HCT116 (cell line): Measurements from ENCODE around the gene CDCA3. TPM values are rescaled to one million over a fixed set of nuclear protein-coding genes. Genes with fewer than 3 reads are reported as not detected.

Experiments used
- ATAC-seq: fragments of 200-7000 bp; cut with Tn5 transposase; 2 replicates; pipeline ENCODE4 v1.9.1; 2020; ENCODE audit warnings: mild to moderate bottlenecking, moderate library complexity
- BruUV-seq: library from RNA; stranded (reverse); fragments of 400-500 nt; replicated peaks from 2 replicates; lab custom pipeline; 2021; lab: Mats Ljungman, UMichigan
- CTCF ChIA-PET: fragments of 300-600 bp; sonication (Branson Sonifier 250); formaldehyde crosslinking; loops from one replicate; lab custom pipeline; 2021; ENCODE audit warnings: antibody characterized with exemption; lab: Charles Lee
- POLR2A ChIA-PET: fragments of 300-600, 350-600 bp; sonication (Branson Sonifier 250); formaldehyde crosslinking; loops from one replicate; lab custom pipeline; 2021; ENCODE audit warnings: antibody characterized with exemption; lab: Charles Lee
- RAD21 ChIA-PET, 2 experiments: fragments of 300-600 bp; sonication (Branson Sonifier 250); formaldehyde crosslinking; loops; one replicate each; lab custom pipeline; 2023; ENCODE audit warnings: low total read pairs in 2 of 2; ENCODE audit not compliant: uncharacterized antibody in 2 of 2, unreplicated experiment in 2 of 2, low non-redundant PET in 1 of 2; lab: Charles Lee
- DNase-seq: peaks from one replicate; pipeline ENCODE4 v3.0.0-alpha.2; 2010; ENCODE audit warnings: low read depth, low spot score
- H2AFZ ChIP-seq: fragments of 200-600 bp; shearing (Covaris generic), sonication (generic); 2 replicates; pipeline ENCODE4 v1.6.1; 2017; ENCODE audit warnings: low read depth, mixed run types, mixed read lengths, antibody characterized with exemption, low read length; ENCODE audit not compliant: poor library complexity, severe bottlenecking
- H3K27ac ChIP-seq: 2 replicates; pipeline ENCODE4 v1.5.1; 2012; ENCODE audit warnings: low read depth, low read length
- H3K27me3 ChIP-seq: fragments of 200-600 bp; sonication (generic); 2 replicates; pipeline ENCODE4 v1.6.1; 2016; ENCODE audit warnings: mixed run types, low read length, mixed read lengths; ENCODE audit not compliant: insufficient read depth
- H3K36me3 ChIP-seq, 2 experiments: fragments of 200-500 bp in 1 of 2; fragments of 200-600 bp in 1 of 2; sonication (Bioruptor generic) in 1 of 2; sonication (generic) in 1 of 2; 2 replicates each; pipeline versions ENCODE4 v1.5.1 to v1.6.1; 2014 to 2016; ENCODE audit warnings: low read length in 2 of 2, inconsistent platforms in 1 of 2, mixed read lengths in 1 of 2, mixed run types in 1 of 2; ENCODE audit not compliant: insufficient read depth in 2 of 2, control insufficient read depth in 1 of 2
- H3K4me1 ChIP-seq, 2 experiments: fragments of 200-600 bp in 1 of 2; sonication (generic) in 1 of 2; 2 replicates each; pipeline versions ENCODE4 v1.5.1 to v1.6.1; 2012 to 2017; ENCODE audit warnings: low read length in 2 of 2, inconsistent platforms in 1 of 2, mild to moderate bottlenecking in 1 of 2, mixed read lengths in 1 of 2, mixed run types in 1 of 2, moderate library complexity in 1 of 2; ENCODE audit not compliant: insufficient read depth in 2 of 2, control insufficient read depth in 1 of 2
- H3K4me2 ChIP-seq: fragments of 200-600 bp; sonication (generic); 2 replicates; pipeline ENCODE4 v1.6.1; 2017; ENCODE audit warnings: mixed run types, low read length, mixed read lengths
- H3K4me3 ChIP-seq, 2 experiments: fragments of 200-600 bp in 1 of 2; sonication (generic) in 1 of 2; replicated peaks in 1 of 2; 2 replicates each; pipeline ENCODE4 v1.5.1; 2011 to 2016; ENCODE audit warnings: low read length in 2 of 2, control low read depth in 1 of 2, low read depth in 1 of 2, mild to moderate bottlenecking in 1 of 2, mixed read lengths in 1 of 2, mixed run types in 1 of 2
- H3K79me2 ChIP-seq: fragments of 200-600 bp; sonication (generic); 2 replicates; pipeline ENCODE4 v1.6.1; 2017; ENCODE audit warnings: mild to moderate bottlenecking, mixed run types, low read length, moderate library complexity, mixed read lengths; ENCODE audit not compliant: insufficient read depth
- H3K9ac ChIP-seq: fragments of 200-600 bp; sonication (generic); 2 replicates; pipeline ENCODE4 v1.6.1; 2016; ENCODE audit warnings: low read length, mixed read lengths
- H3K9me2 ChIP-seq: fragments of 200-600 bp; sonication (generic), shearing (Covaris generic); 2 replicates; pipeline ENCODE4 v1.6.1; 2017; ENCODE audit warnings: mixed run types, mild to moderate bottlenecking, moderate library complexity; ENCODE audit not compliant: insufficient read depth
- H3K9me3 ChIP-seq, 2 experiments: fragments of 200-500 bp in 1 of 2; fragments of 200-600 bp in 1 of 2; sonication (Bioruptor generic) in 1 of 2; sonication (generic) in 1 of 2; 2 replicates each; pipeline ENCODE4 v1.6.1; 2014 to 2017; ENCODE audit warnings: low read length in 2 of 2, mixed read lengths in 2 of 2, inconsistent platforms in 1 of 2, low read depth in 1 of 2, mild to moderate bottlenecking in 1 of 2, mixed run types in 1 of 2, moderate library complexity in 1 of 2; ENCODE audit not compliant: control insufficient read depth in 1 of 2, insufficient read depth in 1 of 2
- H4K20me1 ChIP-seq: fragments of 200-600 bp; sonication (generic), shearing (Covaris generic); 2 replicates; pipeline ENCODE4 v1.6.1; 2017; ENCODE audit warnings: mixed run types, mild to moderate bottlenecking, moderate library complexity; ENCODE audit not compliant: insufficient read depth
- CBX3 ChIP-seq: IDR thresholded peaks from 2 replicates; pipeline ENCODE4 v1.6.1; 2012; ENCODE audit warnings: low read depth
- CEBPB ChIP-seq: IDR thresholded peaks from 2 replicates; pipeline ENCODE4 v1.6.1; 2012; ENCODE audit warnings: low read depth
- EGR1 ChIP-seq: IDR thresholded peaks from 2 replicates; pipeline ENCODE4 v1.6.1; 2012; ENCODE audit warnings: low read depth
- ELF1 ChIP-seq: IDR thresholded peaks from 2 replicates; pipeline ENCODE4 v1.6.1; 2012; ENCODE audit warnings: low read depth, borderline replicate concordance
- EZH2 ChIP-seq: fragments of 200-600 bp; sonication (generic); IDR thresholded peaks from 2 replicates; pipeline ENCODE4 v1.6.1; 2017; ENCODE audit warnings: antibody characterized with exemption, mixed run types
- EZH2phosphoT487 ChIP-seq: fragments of 200-600 bp; IDR thresholded peaks from 2 replicates; pipeline ENCODE4 v1.6.1; 2018; ENCODE audit warnings: antibody characterized with exemption, borderline replicate concordance
- JUND ChIP-seq: IDR thresholded peaks from 2 replicates; pipeline ENCODE4 v1.6.1; 2012
- POLR2A ChIP-seq: IDR thresholded peaks from 2 replicates; pipeline ENCODE4 v1.7.0; 2011; ENCODE audit warnings: borderline replicate concordance; ENCODE audit not compliant: insufficient read depth, insufficient read length; ENCODE audit errors: extremely low read depth
- POLR2AphosphoS5 ChIP-seq: IDR thresholded peaks from 2 replicates; pipeline ENCODE4 v1.6.1; 2011; ENCODE audit warnings: mild to moderate bottlenecking, low read depth, low read length, moderate library complexity
- RAD21 ChIP-seq: IDR thresholded peaks from 2 replicates; pipeline ENCODE4 v1.6.1; 2012; ENCODE audit warnings: low read depth, mild to moderate bottlenecking
- SIN3A ChIP-seq: IDR thresholded peaks from 2 replicates; pipeline ENCODE4 v1.6.1; 2012; ENCODE audit warnings: low read depth
- SP1 ChIP-seq: IDR thresholded peaks from 2 replicates; pipeline ENCODE4 v1.6.1; 2012; ENCODE audit warnings: low read depth
- SRF ChIP-seq: IDR thresholded peaks from 2 replicates; pipeline ENCODE4 v1.6.1; 2012; ENCODE audit warnings: low read depth
- YY1 ChIP-seq: IDR thresholded peaks from 2 replicates; pipeline ENCODE4 v1.6.1; 2011; ENCODE audit warnings: low read length, low read depth, moderate library complexity, mild to moderate bottlenecking; ENCODE audit not compliant: insufficient replicate concordance; ENCODE audit errors: extremely low read depth
- ZFX ChIP-seq: fragments of 450-650 bp; IDR thresholded peaks from 2 replicates; pipeline ENCODE4 v1.6.1; 2017
- ZNF274 ChIP-seq: fragments of 200-500 bp; sonication (Bioruptor generic); IDR thresholded peaks from 2 replicates; pipeline ENCODE4 v1.6.1; 2014; ENCODE audit warnings: mild to moderate bottlenecking, low read depth, low read length, inconsistent platforms
- intact Hi-C: fragments of 100-400 bp; cut with micrococcal nuclease; formaldehyde crosslinking; loops from 2 replicates; pipeline ENCODE4 v1.10.0; 2022
- total RNA-seq: library from RNA; stranded (reverse); gene quantifications from one replicate; pipeline ENCODE4 v1.2.1, GENCODE V29; 2021; ENCODE audit not compliant: unreplicated experiment
- TF ChIP-seq, protein P1 (sequence below): IDR thresholded peaks from 2 replicates; pipeline ENCODE4 v1.6.1; 2011; ENCODE audit warnings: mild to moderate bottlenecking, low read length, moderate library complexity; ENCODE audit not compliant: insufficient replicate concordance; ENCODE audit errors: extremely low read depth
- TF ChIP-seq, protein P2 (sequence below): IDR thresholded peaks from 2 replicates; pipeline ENCODE4 v1.6.1; 2012; ENCODE audit warnings: low read depth
- TF ChIP-seq, protein P3 (sequence below): IDR thresholded peaks from 2 replicates; pipeline ENCODE4 v1.6.1; 2012
- TF ChIP-seq, protein P4 (sequence below), 3 experiments: fragments of 200-600 bp in 1 of 3; sonication (generic) in 1 of 3; IDR thresholded peaks in 2 of 3; conservative IDR thresholded peaks in 1 of 3; 2 replicates each; pipeline ENCODE4 v1.5.1; 2012 to 2017; ENCODE audit warnings: low read depth in 2 of 3, low read length in 2 of 3, antibody characterized with exemption in 1 of 3, borderline replicate concordance in 1 of 3, control low read depth in 1 of 3, mild to moderate bottlenecking in 1 of 3, mixed read lengths in 1 of 3, mixed run types in 1 of 3, moderate library complexity in 1 of 3; ENCODE audit not compliant: insufficient read depth in 1 of 3

The CDCA3 gene
- total RNA-seq, 1 experiment from 2014 or later: 63.0 TPM

GRCh38 chr12:6817662-6818157, 33.4 kb downstream of the CDCA3 start:
- RAD21 ChIA-PET: no interaction called here
- BruUV-seq: no TSS peak
- POLR2A ChIA-PET: no interaction called here
- ATAC-seq (no peak), DNase-seq (no peak)
- peaks cover 13 to 20% of the 10 kb centered on the region in 2 experiments for H3K4me1 ChIP-seq
- no peaks in the 10 kb centered on the region for H3K9me3 ChIP-seq
- intact Hi-C loops: no loop called here
- no peak overlapping the region for H3K4me3 ChIP-seq
- CTCF ChIA-PET: no interaction called here
- no peaks in the 10 kb centered on the region for H4K20me1 ChIP-seq
- H3K79me2 ChIP-seq: no peaks in the 10 kb centered on the region
- H3K27me3 ChIP-seq: peaks cover 6% of the 10 kb centered on the region; the same call in 1 of the 2 replicates
- H3K4me2 ChIP-seq: no peak overlapping the region
- H3K9ac ChIP-seq: no peak overlapping the region
- H3K36me3 ChIP-seq: no peaks in the 10 kb centered on the region
- TF ChIP-seq EZH2phosphoT487 (no peak), RAD21 (no peak), SIN3A (no peak), SRF (no peak), POLR2AphosphoS5 (no peak), SP1 (no peak), ELF1 (no peak), YY1 (no peak), ZNF274 (no peak), CBX3 (no peak), EGR1 (no peak), EZH2 (no peak), ZFX (no peak), POLR2A (no peak), CEBPB (no peak), JUND (no peak)
- TF ChIP-seq, protein P1, sequence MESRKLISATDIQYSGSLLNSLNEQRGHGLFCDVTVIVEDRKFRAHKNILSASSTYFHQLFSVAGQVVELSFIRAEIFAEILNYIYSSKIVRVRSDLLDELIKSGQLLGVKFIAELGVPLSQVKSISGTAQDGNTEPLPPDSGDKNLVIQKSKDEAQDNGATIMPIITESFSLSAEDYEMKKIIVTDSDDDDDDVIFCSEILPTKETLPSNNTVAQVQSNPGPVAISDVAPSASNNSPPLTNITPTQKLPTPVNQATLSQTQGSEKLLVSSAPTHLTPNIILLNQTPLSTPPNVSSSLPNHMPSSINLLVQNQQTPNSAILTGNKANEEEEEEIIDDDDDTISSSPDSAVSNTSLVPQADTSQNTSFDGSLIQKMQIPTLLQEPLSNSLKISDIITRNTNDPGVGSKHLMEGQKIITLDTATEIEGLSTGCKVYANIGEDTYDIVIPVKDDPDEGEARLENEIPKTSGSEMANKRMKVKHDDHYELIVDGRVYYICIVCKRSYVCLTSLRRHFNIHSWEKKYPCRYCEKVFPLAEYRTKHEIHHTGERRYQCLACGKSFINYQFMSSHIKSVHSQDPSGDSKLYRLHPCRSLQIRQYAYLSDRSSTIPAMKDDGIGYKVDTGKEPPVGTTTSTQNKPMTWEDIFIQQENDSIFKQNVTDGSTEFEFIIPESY: no peak
- TF ChIP-seq, protein P2, sequence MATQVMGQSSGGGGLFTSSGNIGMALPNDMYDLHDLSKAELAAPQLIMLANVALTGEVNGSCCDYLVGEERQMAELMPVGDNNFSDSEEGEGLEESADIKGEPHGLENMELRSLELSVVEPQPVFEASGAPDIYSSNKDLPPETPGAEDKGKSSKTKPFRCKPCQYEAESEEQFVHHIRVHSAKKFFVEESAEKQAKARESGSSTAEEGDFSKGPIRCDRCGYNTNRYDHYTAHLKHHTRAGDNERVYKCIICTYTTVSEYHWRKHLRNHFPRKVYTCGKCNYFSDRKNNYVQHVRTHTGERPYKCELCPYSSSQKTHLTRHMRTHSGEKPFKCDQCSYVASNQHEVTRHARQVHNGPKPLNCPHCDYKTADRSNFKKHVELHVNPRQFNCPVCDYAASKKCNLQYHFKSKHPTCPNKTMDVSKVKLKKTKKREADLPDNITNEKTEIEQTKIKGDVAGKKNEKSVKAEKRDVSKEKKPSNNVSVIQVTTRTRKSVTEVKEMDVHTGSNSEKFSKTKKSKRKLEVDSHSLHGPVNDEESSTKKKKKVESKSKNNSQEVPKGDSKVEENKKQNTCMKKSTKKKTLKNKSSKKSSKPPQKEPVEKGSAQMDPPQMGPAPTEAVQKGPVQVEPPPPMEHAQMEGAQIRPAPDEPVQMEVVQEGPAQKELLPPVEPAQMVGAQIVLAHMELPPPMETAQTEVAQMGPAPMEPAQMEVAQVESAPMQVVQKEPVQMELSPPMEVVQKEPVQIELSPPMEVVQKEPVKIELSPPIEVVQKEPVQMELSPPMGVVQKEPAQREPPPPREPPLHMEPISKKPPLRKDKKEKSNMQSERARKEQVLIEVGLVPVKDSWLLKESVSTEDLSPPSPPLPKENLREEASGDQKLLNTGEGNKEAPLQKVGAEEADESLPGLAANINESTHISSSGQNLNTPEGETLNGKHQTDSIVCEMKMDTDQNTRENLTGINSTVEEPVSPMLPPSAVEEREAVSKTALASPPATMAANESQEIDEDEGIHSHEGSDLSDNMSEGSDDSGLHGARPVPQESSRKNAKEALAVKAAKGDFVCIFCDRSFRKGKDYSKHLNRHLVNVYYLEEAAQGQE: no peak
- TF ChIP-seq, protein P3, sequence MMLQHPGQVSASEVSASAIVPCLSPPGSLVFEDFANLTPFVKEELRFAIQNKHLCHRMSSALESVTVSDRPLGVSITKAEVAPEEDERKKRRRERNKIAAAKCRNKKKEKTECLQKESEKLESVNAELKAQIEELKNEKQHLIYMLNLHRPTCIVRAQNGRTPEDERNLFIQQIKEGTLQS: no peak
- TF ChIP-seq, protein P4, sequence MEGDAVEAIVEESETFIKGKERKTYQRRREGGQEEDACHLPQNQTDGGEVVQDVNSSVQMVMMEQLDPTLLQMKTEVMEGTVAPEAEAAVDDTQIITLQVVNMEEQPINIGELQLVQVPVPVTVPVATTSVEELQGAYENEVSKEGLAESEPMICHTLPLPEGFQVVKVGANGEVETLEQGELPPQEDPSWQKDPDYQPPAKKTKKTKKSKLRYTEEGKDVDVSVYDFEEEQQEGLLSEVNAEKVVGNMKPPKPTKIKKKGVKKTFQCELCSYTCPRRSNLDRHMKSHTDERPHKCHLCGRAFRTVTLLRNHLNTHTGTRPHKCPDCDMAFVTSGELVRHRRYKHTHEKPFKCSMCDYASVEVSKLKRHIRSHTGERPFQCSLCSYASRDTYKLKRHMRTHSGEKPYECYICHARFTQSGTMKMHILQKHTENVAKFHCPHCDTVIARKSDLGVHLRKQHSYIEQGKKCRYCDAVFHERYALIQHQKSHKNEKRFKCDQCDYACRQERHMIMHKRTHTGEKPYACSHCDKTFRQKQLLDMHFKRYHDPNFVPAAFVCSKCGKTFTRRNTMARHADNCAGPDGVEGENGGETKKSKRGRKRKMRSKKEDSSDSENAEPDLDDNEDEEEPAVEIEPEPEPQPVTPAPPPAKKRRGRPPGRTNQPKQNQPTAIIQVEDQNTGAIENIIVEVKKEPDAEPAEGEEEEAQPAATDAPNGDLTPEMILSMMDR (IDR thresholded peaks at IDR 0.05 in 2 of 3, conservative IDR thresholded peaks at IDR 0.05 in 1 of 3; ENCODE audit: borderline replicate concordance in 1 of 3, insufficient read depth in 1 of 3, low read depth in 2 of 3, low read length in 2 of 3): no peak
- TF ChIP-seq, all 23 proteins: peak for 0
- Histone ChIP-seq H3K9me2 (no peaks in the 10 kb centered on the region), H3K27ac (no peak overlapping the region), H2AFZ (no peak overlapping the region)
